HEK293T (cell line): Measurements from ENCODE around the gene SCTR.

Source experiments
- CTCF ChIA-PET: fragments of 350-600 bp; formaldehyde crosslinking; extraction: SDS; loops from one replicate; lab custom pipeline; 2021; ENCODE audit warnings: antibody characterized with exemption, inconsistent platforms; lab: Yijun Ruan, JAX
- POLR2A ChIA-PET: fragments of 350-600 bp; formaldehyde crosslinking; extraction: SDS; loops from one replicate; lab custom pipeline; 2020; ENCODE audit warnings: antibody characterized with exemption, inconsistent platforms; lab: Yijun Ruan, JAX
- DNase-seq: peaks from one replicate; pipeline ENCODE4 v3.0.0; 2012; ENCODE audit warnings: mixed read lengths; ENCODE audit errors: extremely low spot score
- ARNT ChIP-seq: fragments of 450-650 bp; IDR thresholded peaks from 2 replicates; pipeline ENCODE4 v1.6.1; 2017; ENCODE audit warnings: mild to moderate bottlenecking
- BHLHE40 ChIP-seq: fragments of 450-650 bp; IDR thresholded peaks from 2 replicates; pipeline ENCODE4 v1.6.1; 2016; ENCODE audit warnings: mild to moderate bottlenecking, moderate library complexity, borderline replicate concordance
- CTBP1 ChIP-seq: fragments of 450-650 bp; IDR thresholded peaks from 2 replicates; pipeline ENCODE4 v1.6.1; 2016; ENCODE audit warnings: borderline replicate concordance
- ELF4 ChIP-seq: fragments of 450-650 bp; IDR thresholded peaks from 2 replicates; pipeline ENCODE4 v1.6.1; 2017; ENCODE audit warnings: antibody characterized with exemption
- FOXA1 ChIP-seq: fragments of 450-650 bp; IDR thresholded peaks from 2 replicates; pipeline ENCODE4 v1.6.1; 2016; ENCODE audit warnings: mild to moderate bottlenecking
- FOXK2 ChIP-seq: fragments of 450-650 bp; IDR thresholded peaks from 2 replicates; pipeline ENCODE4 v1.6.1; 2016; ENCODE audit warnings: mild to moderate bottlenecking
- FOXM1 ChIP-seq: fragments of 450-650 bp; IDR thresholded peaks from 2 replicates; pipeline ENCODE4 v1.6.1; 2017; ENCODE audit warnings: mild to moderate bottlenecking, borderline replicate concordance
- HDGF ChIP-seq: fragments of 450-650 bp; IDR thresholded peaks from 2 replicates; pipeline ENCODE4 v1.6.1; 2017; ENCODE audit warnings: antibody characterized with exemption, borderline replicate concordance
- L3MBTL2 ChIP-seq: fragments of 450-650 bp; conservative IDR thresholded peaks from 2 replicates; pipeline ENCODE4 v1.6.1; 2016; ENCODE audit warnings: mild to moderate bottlenecking
- LEF1 ChIP-seq: fragments of 450-650 bp; IDR thresholded peaks from 2 replicates; pipeline ENCODE4 v1.6.1; 2017; ENCODE audit warnings: mild to moderate bottlenecking, borderline replicate concordance
- NFRKB ChIP-seq: fragments of 450-650 bp; IDR thresholded peaks from 2 replicates; pipeline ENCODE4 v1.6.1; 2016; ENCODE audit warnings: mild to moderate bottlenecking, moderate library complexity
- SP1 ChIP-seq: fragments of 450-650 bp; IDR thresholded peaks from 2 replicates; pipeline ENCODE4 v1.6.1; 2017
- SUZ12 ChIP-seq: fragments of 450-650 bp; IDR thresholded peaks from 2 replicates; pipeline ENCODE4 v1.6.1; 2016; ENCODE audit warnings: mild to moderate bottlenecking
- TARDBP ChIP-seq: fragments of 450-650 bp; IDR thresholded peaks from 2 replicates; pipeline ENCODE4 v1.6.1; 2016
- ZNF384 ChIP-seq: fragments of 450-650 bp; IDR thresholded peaks from 2 replicates; pipeline ENCODE4 v1.6.1; 2016
- TF ChIP-seq, protein P1 (sequence below): fragments of 450-650 bp; IDR thresholded peaks from 2 replicates; pipeline ENCODE4 v1.6.1; 2016

Gene SCTR

DNA sequence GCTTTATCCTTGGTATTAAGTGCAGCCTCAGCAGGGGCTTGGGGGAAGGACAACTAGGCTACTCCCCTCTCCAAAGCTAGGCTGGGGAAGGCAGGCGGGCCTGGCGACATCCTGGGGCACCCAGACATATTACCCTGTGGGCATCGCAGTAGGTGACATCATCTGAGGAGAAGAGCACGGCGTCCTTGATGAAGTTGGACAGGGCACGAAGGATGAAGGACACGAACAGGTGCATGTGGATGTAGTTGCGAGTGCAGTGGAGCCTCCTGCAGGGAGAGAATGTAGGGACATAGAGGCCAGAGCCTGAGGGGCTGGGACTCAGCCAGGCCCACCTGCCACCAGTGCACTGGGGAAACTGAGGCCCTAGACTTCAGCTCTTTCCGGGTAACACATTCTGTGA, 60.3 kb downstream of the SCTR start:
- CTCF ChIA-PET, result no interaction called here
- TF ChIP-seq CTBP1 (no peak), BHLHE40 (no peak), HDGF (no peak), FOXK2 (no peak), SP1 (no peak), TARDBP (no peak), ELF4 (no peak), ARNT (no peak), NFRKB (no peak), ZNF384 (no peak), L3MBTL2 (no peak)
- POLR2A ChIA-PET, result no interaction called here
- no peak for DNase-seq

DNA sequence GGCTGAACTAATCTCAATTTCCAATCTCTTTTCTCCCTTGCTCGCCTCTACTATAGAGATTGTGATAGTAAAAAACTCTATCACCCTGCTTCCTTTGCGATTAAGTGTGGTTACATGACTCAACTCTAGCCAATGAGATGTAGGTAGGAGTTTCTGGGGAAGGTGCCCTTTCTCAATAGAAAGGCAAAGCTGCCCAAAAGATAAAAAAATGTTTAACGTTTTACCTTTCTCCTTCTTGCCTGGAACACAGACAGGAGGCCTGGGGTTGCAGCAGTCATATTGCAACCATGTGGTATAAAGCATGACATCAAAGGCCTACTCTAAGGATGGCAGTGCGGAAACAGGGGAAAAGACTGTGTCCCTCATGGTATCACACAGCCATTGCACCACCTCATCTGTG, 61.1 kb downstream of the SCTR start:
- ChIA-PET POLR2A (no interaction called here), CTCF (no interaction called here)
- TF ChIP-seq ELF4, result no peak
- TF ChIP-seq ZNF384, result no peak
- TF ChIP-seq LEF1, result no peak
- TF ChIP-seq BHLHE40, result no peak
- TF ChIP-seq HDGF, result no peak
- TF ChIP-seq FOXK2, result no peak
- no peak for TF ChIP-seq FOXM1
- no peak for TF ChIP-seq SUZ12
- TF ChIP-seq ARNT, result no peak
- no peak for TF ChIP-seq L3MBTL2
- no peak for TF ChIP-seq TARDBP
- no peak for TF ChIP-seq NFRKB
- TF ChIP-seq FOXA1, result no peak
- no peak for TF ChIP-seq SP1
- no peak for DNase-seq

DNA sequence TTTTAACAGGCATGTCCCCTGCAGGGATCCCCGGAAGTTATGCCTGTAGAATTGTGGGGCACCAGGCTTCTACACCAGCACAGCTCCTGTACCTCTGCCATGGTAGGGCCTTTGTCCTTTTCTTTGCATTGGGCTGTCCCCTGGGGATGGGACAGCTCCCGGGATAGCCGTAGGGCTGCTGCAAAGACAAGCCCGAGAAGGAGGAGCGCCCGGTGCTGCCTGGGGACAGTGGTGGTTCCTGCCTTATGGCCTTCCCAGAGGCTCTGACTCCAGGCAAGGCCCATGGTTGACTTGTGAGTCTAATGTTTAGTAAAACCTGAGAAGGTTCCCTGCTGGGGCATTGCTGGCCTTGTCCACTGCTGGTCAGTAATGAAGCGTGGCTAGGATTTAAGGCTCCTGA, 61.7 kb downstream of the SCTR start:
- DNase-seq, result no peak
- no peak for TF ChIP-seq ELF4
- TF ChIP-seq HDGF, result no peak
- TF ChIP-seq BHLHE40, result no peak
- no peak for TF ChIP-seq LEF1
- no peak for TF ChIP-seq ARNT
- TF ChIP-seq ZNF384, result no peak
- TF ChIP-seq NFRKB, result no peak
- TF ChIP-seq SP1, result no peak
- TF ChIP-seq FOXM1, result no peak
- TF ChIP-seq SUZ12, result no peak
- no peak for TF ChIP-seq TARDBP
- TF ChIP-seq L3MBTL2, result no peak
- TF ChIP-seq CTBP1, result no peak
- ChIA-PET POLR2A (no interaction called here), CTCF (no interaction called here)

DNA sequence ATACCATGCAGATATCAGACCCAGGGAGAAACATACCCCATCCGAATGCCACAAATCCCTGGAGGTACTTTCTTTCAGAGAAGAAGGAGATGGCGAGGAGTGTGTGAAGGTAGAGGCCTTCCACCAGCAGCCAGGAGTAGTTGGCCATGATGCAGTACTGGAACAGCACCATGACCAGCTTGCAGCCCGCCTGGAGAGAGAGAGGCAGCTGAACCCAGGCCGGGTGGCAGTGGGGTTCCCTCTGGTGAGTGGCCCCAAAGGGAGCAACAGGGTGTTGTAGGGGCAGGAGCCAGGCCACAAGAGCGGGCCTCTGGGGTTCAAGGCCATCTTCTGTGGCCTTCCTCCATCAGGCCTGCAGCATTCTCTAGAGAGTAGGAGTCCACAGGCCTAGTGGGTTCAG, 62.5 kb downstream of the SCTR start:
- TF ChIP-seq NFRKB (no peak), SP1 (no peak), HDGF (no peak), TARDBP (no peak), FOXK2 (no peak), FOXM1 (no peak), ZNF384 (no peak), CTBP1 (no peak), BHLHE40 (no peak), ARNT (no peak)
- TF ChIP-seq, protein P1, sequence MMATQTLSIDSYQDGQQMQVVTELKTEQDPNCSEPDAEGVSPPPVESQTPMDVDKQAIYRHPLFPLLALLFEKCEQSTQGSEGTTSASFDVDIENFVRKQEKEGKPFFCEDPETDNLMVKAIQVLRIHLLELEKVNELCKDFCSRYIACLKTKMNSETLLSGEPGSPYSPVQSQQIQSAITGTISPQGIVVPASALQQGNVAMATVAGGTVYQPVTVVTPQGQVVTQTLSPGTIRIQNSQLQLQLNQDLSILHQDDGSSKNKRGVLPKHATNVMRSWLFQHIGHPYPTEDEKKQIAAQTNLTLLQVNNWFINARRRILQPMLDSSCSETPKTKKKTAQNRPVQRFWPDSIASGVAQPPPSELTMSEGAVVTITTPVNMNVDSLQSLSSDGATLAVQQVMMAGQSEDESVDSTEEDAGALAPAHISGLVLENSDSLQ, result no peak
- ChIA-PET POLR2A (no interaction called here), CTCF (no interaction called here)
- no peak for DNase-seq

DNA sequence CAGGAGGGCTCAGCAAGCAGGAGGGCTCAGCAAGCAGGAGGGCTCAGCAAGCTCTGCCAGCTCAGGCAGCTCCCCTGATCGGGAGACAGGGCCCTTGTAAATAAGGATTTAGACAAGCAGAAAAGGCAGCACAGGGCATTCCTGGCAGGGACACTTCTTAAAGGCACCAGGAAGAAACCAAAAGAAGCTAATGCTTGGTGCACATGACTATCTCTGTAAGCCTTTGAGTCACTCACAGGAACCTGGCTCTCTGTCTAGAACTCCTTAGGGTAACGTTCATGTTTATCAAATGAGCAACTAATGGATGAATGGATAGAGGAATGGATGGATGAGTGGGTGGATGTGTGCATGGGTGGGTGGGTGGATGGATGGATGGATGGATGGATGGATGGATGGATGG, 64.2 kb downstream of the SCTR start:
- POLR2A ChIA-PET, result no interaction called here
- DNase-seq, result no peak
- TF ChIP-seq LEF1 (no peak), TARDBP (no peak), FOXM1 (no peak), NFRKB (no peak), ELF4 (no peak)
- CTCF ChIA-PET, result no interaction called here

DNA sequence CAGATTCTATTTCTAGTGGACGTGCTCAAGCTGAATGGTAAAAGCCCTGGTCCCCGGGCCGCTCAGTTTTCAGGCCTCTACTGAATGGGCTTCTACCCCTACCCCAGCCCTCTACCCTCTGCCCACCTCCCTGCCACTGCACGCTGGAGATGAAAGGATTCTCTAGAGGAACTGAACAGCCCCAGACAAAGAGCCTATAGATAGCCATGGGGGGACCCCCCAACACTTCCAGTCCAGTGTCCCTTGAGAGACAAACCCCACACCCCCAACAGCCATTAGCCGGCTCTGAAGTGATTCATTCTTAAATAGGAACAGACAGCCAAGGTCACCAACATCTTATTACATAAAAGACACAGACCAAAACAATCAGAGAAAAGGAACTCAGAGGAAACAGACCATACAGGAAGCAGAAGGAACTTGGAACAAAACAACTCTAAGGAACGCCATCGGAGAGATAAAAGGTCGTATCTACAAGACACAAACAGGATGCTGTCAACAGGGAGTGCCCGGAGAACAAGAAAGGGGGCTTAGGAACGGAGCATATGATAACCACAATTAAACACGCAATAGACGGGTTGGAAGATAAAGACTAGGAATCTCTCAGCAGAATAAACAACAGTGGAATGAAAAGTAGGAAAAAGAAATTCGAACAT, 69.1 kb downstream of the SCTR start:
- TF ChIP-seq ELF4, result no peak
- TF ChIP-seq HDGF, result no peak
- TF ChIP-seq CTBP1, result no peak
- TF ChIP-seq SUZ12, result no peak
- no peak for TF ChIP-seq NFRKB
- TF ChIP-seq TARDBP, result no peak
- TF ChIP-seq FOXM1, result no peak
- TF ChIP-seq ZNF384, result no peak
- no peak for TF ChIP-seq SP1
- no peak for TF ChIP-seq ARNT
- no peak for TF ChIP-seq BHLHE40
- no peak for TF ChIP-seq FOXA1
- TF ChIP-seq L3MBTL2, result no peak
- TF ChIP-seq, protein P1, result no peak
- TF ChIP-seq LEF1, result no peak
- no peak for TF ChIP-seq FOXK2
- POLR2A ChIA-PET, result no interaction called here
- CTCF ChIA-PET, result no interaction called here
- no peak for DNase-seq
